ENCODE measurements around the gene CES1. TPM values are rescaled to one million over a fixed set of nuclear protein-coding genes. Genes with fewer than 3 reads are reported as not detected.
"Not testable (repeated sequence)": the region's sequence is repeated elsewhere in the genome, so short reads cannot be mapped to it uniquely, and the experiment has no call there.

CES1 gene
- total and polyA plus RNA-seq, 2 donors: 25.0 to 61.4 TPM

- Histone ChIP-seq H3K4me1 (ENCODE audit: insufficient read depth) (no peaks in the 10 kb centered on the region), H3K4me3 (ENCODE audit: low read depth, low read length) (no peak overlapping the region), H3K36me3 (ENCODE audit: insufficient read depth) (no peaks in the 10 kb centered on the region), H3K27ac (ENCODE audit: low read depth) (no peak overlapping the region)
- no peak for DNase-seq (ENCODE audit: extremely low spot score)
- WGBS: 57% methylated on average over 11 of the region's 11 CpGs
Measured at GRCh38 chr16:55846598-55847346, 13.9 kb upstream of the CES1 start.

GRCh38 chr16:55843105-55843395, 10.2 kb upstream of the CES1 start:
- H3K36me3 ChIP-seq (ENCODE audit: insufficient read depth): no peaks in the 10 kb centered on the region
- no peak overlapping the region for H3K4me3 ChIP-seq (ENCODE audit: low read depth, low read length)
- WGBS: 48% methylated on average over 2 of the region's 2 CpGs
- no peak for DNase-seq (ENCODE audit: extremely low spot score)
- no peaks in the 10 kb centered on the region for H3K4me1 ChIP-seq (ENCODE audit: insufficient read depth)
- no peak overlapping the region for H3K27ac ChIP-seq (ENCODE audit: low read depth)

GRCh38 chr16:55842369-55843104, 9.6 kb upstream of the CES1 start:
- WGBS: 44% methylated on average over 11 of the region's 11 CpGs
- peak; percentile 8 for DNase-seq (ENCODE audit: extremely low spot score)
- H3K36me3 ChIP-seq (ENCODE audit: insufficient read depth): no peaks in the 10 kb centered on the region
- H3K4me3 ChIP-seq (ENCODE audit: low read depth, low read length): no peak overlapping the region
- H3K4me1 ChIP-seq (ENCODE audit: insufficient read depth): no peaks in the 10 kb centered on the region
- no peak overlapping the region for H3K27ac ChIP-seq (ENCODE audit: low read depth)

GRCh38 chr16:55839115-55839514, 6.2 kb upstream of the CES1 start:
- H3K36me3 ChIP-seq (ENCODE audit: insufficient read depth): no peaks in the 10 kb centered on the region
- no peaks in the 10 kb centered on the region for H3K4me1 ChIP-seq (ENCODE audit: insufficient read depth)
- H3K27ac ChIP-seq (ENCODE audit: low read depth): no peak overlapping the region
- DNase-seq (ENCODE audit: extremely low spot score): no peak
- 51% methylated on average over 2 of the region's 2 CpGs for WGBS
- H3K4me3 ChIP-seq (ENCODE audit: low read depth, low read length): no peak overlapping the region

GRCh38 chr16:55836158-55836611, 3.3 kb upstream of the CES1 start:
- no peak overlapping the region for H3K27ac ChIP-seq (ENCODE audit: low read depth)
- H3K36me3 ChIP-seq (ENCODE audit: insufficient read depth): no peaks in the 10 kb centered on the region
- H3K4me1 ChIP-seq (ENCODE audit: insufficient read depth): no peaks in the 10 kb centered on the region
- WGBS: 82% methylated on average over 4 of the region's 4 CpGs
- no peak for DNase-seq (ENCODE audit: extremely low spot score)
- H3K4me3 ChIP-seq (ENCODE audit: low read depth, low read length): no peak overlapping the region

- no peak for DNase-seq (ENCODE audit: extremely low spot score)
- 36% methylated on average over 1 of the region's 1 CpG for WGBS
Measured at GRCh38 chr16:55835581-55835980, 2.7 kb upstream of the CES1 start.

GRCh38 chr16:55835173-55835572, 2.3 kb upstream of the CES1 start:
- H3K4me1 ChIP-seq (ENCODE audit: insufficient read depth); H3K4me3 ChIP-seq (ENCODE audit: low read depth, low read length); H3K27ac ChIP-seq (ENCODE audit: low read depth); H3K36me3 ChIP-seq (ENCODE audit: insufficient read depth); DNase-seq (ENCODE audit: extremely low spot score): not testable (repeated sequence)
- WGBS: 78% methylated on average over 3 of the region's 3 CpGs

More at GRCh38 chr16:55835581-55835980, 2.7 kb upstream of the CES1 start:
- Histone ChIP-seq H3K36me3 (ENCODE audit: insufficient read depth) (no peaks in the 10 kb centered on the region), H3K4me1 (ENCODE audit: insufficient read depth) (no peaks in the 10 kb centered on the region), H3K4me3 (ENCODE audit: low read depth, low read length) (no peak overlapping the region), H3K27ac (ENCODE audit: low read depth) (no peak overlapping the region)

- H3K27ac ChIP-seq (ENCODE audit: low read depth): no peak overlapping the region
- no peak for DNase-seq (ENCODE audit: extremely low spot score)
- H3K36me3 ChIP-seq (ENCODE audit: insufficient read depth): no peaks in the 10 kb centered on the region
- no peaks in the 10 kb centered on the region for H3K4me1 ChIP-seq (ENCODE audit: insufficient read depth)
- H3K4me3 ChIP-seq (ENCODE audit: low read depth, low read length): no peak overlapping the region
- 73% methylated on average over 7 of the region's 7 CpGs for WGBS
Measured at GRCh38 chr16:55834049-55834448, 1.2 kb upstream of the CES1 start.

GRCh38 chr16:55832425-55832772, 497 bp downstream of the CES1 start:
- no peaks in the 10 kb centered on the region for H3K4me1 ChIP-seq (ENCODE audit: insufficient read depth)
- 72% methylated on average over 17 of the region's 17 CpGs for WGBS
- no peak overlapping the region for H3K27ac ChIP-seq (ENCODE audit: low read depth)
- DNase-seq (ENCODE audit: extremely low spot score): no peak
- H3K4me3 ChIP-seq (ENCODE audit: low read depth, low read length): peak overlapping the region; percentile 1
- no peaks in the 10 kb centered on the region for H3K36me3 ChIP-seq (ENCODE audit: insufficient read depth)

- Histone ChIP-seq H3K4me3 (ENCODE audit: low read depth, low read length) (no peak overlapping the region), H3K4me1 (ENCODE audit: insufficient read depth) (no peaks in the 10 kb centered on the region), H3K27ac (ENCODE audit: low read depth) (no peak overlapping the region), H3K36me3 (ENCODE audit: insufficient read depth) (no peaks in the 10 kb centered on the region)
- 80% methylated on average over 6 of the region's 6 CpGs for WGBS
- DNase-seq (ENCODE audit: extremely low spot score): no peak
Measured at GRCh38 chr16:55830658-55831294, 2.1 kb downstream of the CES1 start.

GRCh38 chr16:55829232-55829631, 3.7 kb downstream of the CES1 start:
- H3K4me1 ChIP-seq (ENCODE audit: insufficient read depth); H3K36me3 ChIP-seq (ENCODE audit: insufficient read depth); H3K27ac ChIP-seq (ENCODE audit: low read depth); DNase-seq (ENCODE audit: extremely low spot score); H3K4me3 ChIP-seq (ENCODE audit: low read depth, low read length): not testable (repeated sequence)
- WGBS: 82% methylated on average over 3 of the region's 3 CpGs

- Histone ChIP-seq H3K4me3 (ENCODE audit: low read depth, low read length) (no peak overlapping the region), H3K36me3 (ENCODE audit: insufficient read depth) (no peaks in the 10 kb centered on the region), H3K4me1 (ENCODE audit: insufficient read depth) (no peaks in the 10 kb centered on the region), H3K27ac (ENCODE audit: low read depth) (no peak overlapping the region)
- WGBS: 79% methylated on average over 10 of the region's 10 CpGs
- no peak for DNase-seq (ENCODE audit: extremely low spot score)
Measured at GRCh38 chr16:55828680-55829079, 4.2 kb downstream of the CES1 start.

- Histone ChIP-seq H3K4me3 (ENCODE audit: low read depth, low read length) (no peak overlapping the region), H3K4me1 (ENCODE audit: insufficient read depth) (no peaks in the 10 kb centered on the region)
- WGBS: 78% methylated on average over 6 of the region's 6 CpGs
Measured at GRCh38 chr16:55825115-55825728, 7.7 kb downstream of the CES1 start.

More at GRCh38 chr16:55825115-55825728, 7.7 kb downstream of the CES1 start:
- H3K27ac ChIP-seq (ENCODE audit: low read depth): no peak overlapping the region
- DNase-seq (ENCODE audit: extremely low spot score): no peak
- H3K36me3 ChIP-seq (ENCODE audit: insufficient read depth): no peaks in the 10 kb centered on the region
